GM12878 (cell line): ENCODE measurements around the gene CSAD. TPM values are rescaled to one million over a fixed set of nuclear protein-coding genes. Genes with fewer than 3 reads are reported as not detected.

Experiments used
- ATAC-seq: fragments of 200-7000 bp; cut with Tn5 transposase; 3 replicates; pipeline ENCODE4 v1.9.1; 2020; ENCODE audit warnings: mild to moderate bottlenecking, moderate library complexity
- BruUV-seq: library from RNA; stranded (reverse); fragments of 400-500 nt; replicated peaks from 2 replicates; lab custom pipeline; 2021; lab: Mats Ljungman, UMichigan
- CTCF ChIA-PET: fragments of 300-600 bp; sonication (Branson Sonifier 250); formaldehyde crosslinking; extraction: SDS; loops from one replicate; lab custom pipeline; 2021; ENCODE audit warnings: inconsistent platforms; lab: Yijun Ruan, JAX
- POLR2A ChIA-PET: fragments of 350-600 bp; formaldehyde crosslinking; extraction: SDS; loops from one replicate; lab custom pipeline; 2021; ENCODE audit warnings: inconsistent platforms; lab: Charles Lee
- RAD21 ChIA-PET: fragments of 300-600 bp; sonication (Branson Sonifier 250); formaldehyde crosslinking; loops from one replicate; lab custom pipeline; 2023; ENCODE audit warnings: antibody characterized with exemption; ENCODE audit not compliant: unreplicated experiment; lab: Charles Lee
- SMC1A ChIA-PET: fragments of 300-600 bp; sonication (Branson Sonifier 250); formaldehyde crosslinking; loops from one replicate; lab custom pipeline; 2023; ENCODE audit not compliant: unreplicated experiment, uncharacterized antibody; lab: Charles Lee
- DNase-seq: peaks from one replicate; pipeline ENCODE4 v3.0.0-alpha.2; 2011; ENCODE audit warnings: low read depth, low spot score
- FAIRE-seq: peaks from 3 replicates; lab custom pipeline; 2011; peaks lifted over from hg19 to GRCh38; lab: Jason Lieb, UNC
- H2AFZ ChIP-seq: 2 replicates; pipeline ENCODE4 v1.6.0; 2011; ENCODE audit warnings: low read depth, low read length, control low read depth; ENCODE audit not compliant: control insufficient read depth
- H3K27ac ChIP-seq: 2 replicates; pipeline ENCODE4 v1.5.1; 2011; ENCODE audit warnings: control low read depth; ENCODE audit not compliant: control insufficient read depth, insufficient read depth
- H3K27me3 ChIP-seq, 2 experiments: replicated peaks in 1 of 2; 2 replicates each; pipeline versions ENCODE4 v1.6.0 to v1.6.1; 2011; ENCODE audit warnings: low read length in 1 of 2; ENCODE audit not compliant: control insufficient read depth in 2 of 2, insufficient read depth in 2 of 2
- H3K36me3 ChIP-seq, 2 experiments: 2 replicates each; pipeline ENCODE4 v1.5.1; 2011; ENCODE audit warnings: low read length in 1 of 2; ENCODE audit not compliant: control insufficient read depth in 2 of 2, insufficient read depth in 2 of 2
- H3K4me1 ChIP-seq: 2 replicates; pipeline ENCODE4 v1.6.1; 2011; ENCODE audit warnings: mild to moderate bottlenecking, low read length, moderate library complexity, mixed read lengths; ENCODE audit not compliant: control insufficient read depth, insufficient read depth
- H3K4me2 ChIP-seq: 2 replicates; pipeline ENCODE4 v1.6.0; 2011; ENCODE audit warnings: control low read depth; ENCODE audit not compliant: control insufficient read depth, insufficient read depth
- H3K4me3 ChIP-seq: fragments of 200-600 bp; sonication (generic); 2 replicates; pipeline ENCODE4 v1.5.1; 2016
- H3K79me2 ChIP-seq: 2 replicates; pipeline ENCODE4 v1.6.0; 2011; ENCODE audit warnings: low read length; ENCODE audit not compliant: control insufficient read depth, insufficient read depth
- H3K9ac ChIP-seq: 2 replicates; pipeline ENCODE4 v1.8.0; 2011; ENCODE audit warnings: low read length, control low read depth, mixed read lengths; ENCODE audit not compliant: control insufficient read depth, insufficient read depth
- H3K9me3 ChIP-seq: replicated peaks from 3 replicates; pipeline ENCODE4 v1.5.1; 2011; ENCODE audit warnings: mild to moderate bottlenecking, low read length; ENCODE audit not compliant: control insufficient read depth, insufficient read depth
- H4K20me1 ChIP-seq: 2 replicates; pipeline ENCODE4 v1.6.0; 2011; ENCODE audit not compliant: control insufficient read depth, insufficient read depth
- CTCF ChIP-seq, 3 experiments: IDR thresholded peaks in 2 of 3; conservative IDR thresholded peaks in 1 of 3; 2 replicates each; pipeline ENCODE4 v1.5.1; 2011; ENCODE audit warnings: low read depth in 3 of 3, low read length in 3 of 3, mild to moderate bottlenecking in 3 of 3, control low read depth in 2 of 3, moderate library complexity in 2 of 3, inconsistent platforms in 1 of 3, mixed read lengths in 1 of 3; ENCODE audit not compliant: control insufficient read depth in 2 of 3, insufficient read depth in 1 of 3; ENCODE audit errors: extremely low read depth in 1 of 3
- HDGF ChIP-seq: fragments of 450-650 bp; IDR thresholded peaks from 2 replicates; pipeline ENCODE4 v1.6.1; 2016; ENCODE audit warnings: antibody characterized with exemption
- MLLT1 ChIP-seq: fragments of 450-650 bp; IDR thresholded peaks from 2 replicates; pipeline ENCODE4 v1.6.1; 2016; ENCODE audit warnings: mild to moderate bottlenecking
- ZBTB11 ChIP-seq: fragments of 450-650 bp; formaldehyde crosslinking; IDR thresholded peaks from 2 replicates; pipeline ENCODE4 v1.5.0; 2022; ENCODE audit warnings: mild to moderate bottlenecking, missing genetic modification characterization
- WGBS: methylation state at CpG from one replicate; pipeline ENCODE4 v1.1.6; 2016; ENCODE audit warnings: low lambda C conversion rate; ENCODE audit not compliant: insufficient replicate concordance, insufficient coverage; ENCODE audit errors: missing lambda C conversion rate; 5-methylcytosine and 5-hydroxymethylcytosine counted together
- in situ Hi-C: fragments of 300-500 bp; cut with MboI; formaldehyde crosslinking; loops from 9 replicates; pipeline ENCODE4 v1.14.3; 2018; ENCODE audit warnings: mixed read lengths
- intact Hi-C: fragments of 100-400 bp; cut with micrococcal nuclease; formaldehyde crosslinking; loops from one replicate; pipeline ENCODE4 v1.14.2; 2022; ENCODE audit not compliant: unreplicated experiment
- polyA plus RNA-seq, 11 experiments: library from polyadenylated mRNA; depleted of rRNA in 4 of 11; unstranded in 6 of 11; stranded (reverse) in 5 of 11; fragments of >200 nt; fragmentation: Nextera tagmentation in 4 of 11; fragmentation: Illumina TruSeq in 1 of 11; extraction: Ambion mirVana in 4 of 11; extraction: Trizol in 1 of 11; gene quantifications; 1 replicate in 1 of 11; 2 replicates in 10 of 11; pipeline versions ENCODE4 v1.2.1 to v1.2.3, GENCODE V29; 2011 to 2016; ENCODE audit warnings: inconsistent platforms in 2 of 11, missing spikeins in 2 of 11, low read depth in 1 of 11
- total RNA-seq, 4 experiments: library from RNA; depleted of rRNA in 3 of 4; stranded (reverse); fragments of >200 nt in 3 of 4; fragmentation: Illumina TruSeq in 1 of 4; extraction: Trizol in 1 of 4; gene quantifications; 2 replicates each; pipeline versions ENCODE4 v1.2.1 to v1.2.3, GENCODE V29; 2013 to 2021

CSAD gene
- total and polyA plus RNA-seq, 10 of the 15 experiments (the other 5 are each of a cell fraction or from before 2014, with no cell fraction given), result 1.1 to 20.4 (median 6.2) TPM

- TF ChIP-seq MLLT1 (no peak), ZBTB11 (CRISPR knock-in tag) (no peak), CTCF (IDR thresholded peaks at IDR 0.05 in 2 of 3, conservative IDR thresholded peaks at IDR 0.05 in 1 of 3; ENCODE audit: control insufficient read depth in 2 of 3, extremely low read depth in 1 of 3, insufficient read depth in 1 of 3, low read depth in 3 of 3, low read length in 3 of 3) (0 out of 6 replicates have a peak, but pooled peaks of 1 of the 3 experiments have one; percentile 3), HDGF (no peak)
- H3K27me3 ChIP-seq, result no peaks in the 10 kb centered on the region
- in situ Hi-C loops, result no loop called here
- no peak overlapping the region for H2AFZ ChIP-seq
- ChIA-PET RAD21 (no interaction called here), SMC1A (interaction anchor here (1.1 kb wide), 2 partner anchors 9 to 44 kb away, joined by 4 read pairs; partner anchors contain the start of gene ESPL1), POLR2A (no interaction called here), CTCF (interaction anchor here (0.9 to 1.4 kb wide), 2 partner anchors 9 to 12 kb away, joined by 3 to 6 read pairs; no protein-coding TSS in a partner anchor)
- no peaks in the 10 kb centered on the region for H3K9me3 ChIP-seq
- no peak for DNase-seq
- H3K4me3 ChIP-seq, result no peak overlapping the region
- H3K9ac ChIP-seq, result no peak overlapping the region
- ATAC-seq, result no peak
- no TSS peak for BruUV-seq
- no peak for FAIRE-seq
- H3K4me2 ChIP-seq, result no peak overlapping the region
- peaks cover 13% of the 10 kb centered on the region for H3K4me1 ChIP-seq
- no peak overlapping the region for H3K27ac ChIP-seq
- intact Hi-C loops, result loop anchor here (5.0 kb wide), 1 partner anchor 43 kb away; the partner anchor contains the start of gene ESPL1
- WGBS, result 63% methylated on average over 10 of the region's 11 CpGs
- peaks cover 3% of the 10 kb centered on the region; the same call in 1 of the 2 replicates for H3K79me2 ChIP-seq
- no peaks in the 10 kb centered on the region for H4K20me1 ChIP-seq
- no peaks in the 10 kb centered on the region for H3K36me3 ChIP-seq
These were observed 43.6 kb upstream of the CSAD start for GRCh38 chr12:53224061-53224896.
